T-helper 2 cell treated with Interferon-gamma antibody and Interleukin-4, amounts not matched to agents 5 μg/mL and 100 μg/mL, for 36 hours (primary cell): ENCODE measurements around the gene BCHE.
"Not testable (repeated sequence)": the region's sequence is repeated elsewhere in the genome, so short reads cannot be mapped to it uniquely, and the experiment has no call there.

Source experiments
- DNase-seq: peaks from one replicate; pipeline ENCODE4 v3.0.0; 2021; ENCODE audit warnings: low spot score
- H3K27ac Mint-ChIP-seq: one replicate; pipeline ENCODE4 v1.8.0; 2021; ENCODE audit warnings: mild to moderate bottlenecking, mixed read lengths
- H3K27me3 Mint-ChIP-seq: one replicate; pipeline ENCODE4 v1.8.0; 2021; ENCODE audit warnings: low read depth, mixed read lengths
- H3K36me3 Mint-ChIP-seq: one replicate; pipeline ENCODE4 v1.8.0; 2021; ENCODE audit warnings: low read depth, mixed read lengths
- H3K4me1 Mint-ChIP-seq: one replicate; pipeline ENCODE4 v1.8.0; 2021; ENCODE audit warnings: low read depth, mixed read lengths
- H3K4me3 Mint-ChIP-seq: one replicate; pipeline ENCODE4 v1.8.0; 2022; ENCODE audit warnings: mild to moderate bottlenecking, moderate library complexity, mixed read lengths
- H3K9me3 Mint-ChIP-seq: one replicate; pipeline ENCODE4 v1.8.0; 2021; ENCODE audit warnings: mixed read lengths

Gene BCHE

GRCh38 chr3:165839296-165840076, 2.3 kb upstream of the BCHE start:
- no peaks in the 10 kb centered on the region for H3K4me1 Mint-ChIP-seq
- H3K4me3 Mint-ChIP-seq: no peak overlapping the region
- no peak for DNase-seq
- H3K36me3 Mint-ChIP-seq: no peaks in the 10 kb centered on the region
- H3K27ac Mint-ChIP-seq: no peak overlapping the region
- H3K9me3 Mint-ChIP-seq: no peaks in the 10 kb centered on the region
- no peaks in the 10 kb centered on the region for H3K27me3 Mint-ChIP-seq

- Mint-ChIP-seq H3K4me3 (no peak overlapping the region), H3K36me3 (no peaks in the 10 kb centered on the region), H3K4me1 (no peaks in the 10 kb centered on the region), H3K9me3 (no peaks in the 10 kb centered on the region), H3K27ac (no peak overlapping the region), H3K27me3 (no peaks in the 10 kb centered on the region)
- no peak for DNase-seq
These were observed 578 bp upstream of the BCHE start for GRCh38 chr3:165837801-165838200.

GRCh38 chr3:165835431-165835830, 1.8 kb downstream of the BCHE start:
- H3K9me3 Mint-ChIP-seq: peaks cover 3% of the 10 kb centered on the region
- no peaks in the 10 kb centered on the region for H3K4me1 Mint-ChIP-seq
- no peak overlapping the region for H3K4me3 Mint-ChIP-seq
- no peaks in the 10 kb centered on the region for H3K27me3 Mint-ChIP-seq
- H3K36me3 Mint-ChIP-seq: no peaks in the 10 kb centered on the region
- no peak for DNase-seq
- no peak overlapping the region for H3K27ac Mint-ChIP-seq

GRCh38 chr3:165830746-165831145, 6.5 kb downstream of the BCHE start:
- no peak overlapping the region for H3K27ac Mint-ChIP-seq
- H3K4me1 Mint-ChIP-seq: no peaks in the 10 kb centered on the region
- peaks cover 7% of the 10 kb centered on the region for H3K9me3 Mint-ChIP-seq
- H3K36me3 Mint-ChIP-seq: no peaks in the 10 kb centered on the region
- no peak overlapping the region for H3K4me3 Mint-ChIP-seq
- no peak for DNase-seq
- no peaks in the 10 kb centered on the region for H3K27me3 Mint-ChIP-seq

- H3K36me3 Mint-ChIP-seq: no peaks in the 10 kb centered on the region
- H3K27me3 Mint-ChIP-seq: no peaks in the 10 kb centered on the region
- no peaks in the 10 kb centered on the region for H3K4me1 Mint-ChIP-seq
- no peak overlapping the region for H3K27ac Mint-ChIP-seq
- no peak overlapping the region for H3K4me3 Mint-ChIP-seq
- peaks cover 7% of the 10 kb centered on the region for H3K9me3 Mint-ChIP-seq
- no peak for DNase-seq
These were observed 9.3 kb downstream of the BCHE start for GRCh38 chr3:165827883-165828282.

GRCh38 chr3:165827233-165827632, 10.0 kb downstream of the BCHE start:
- Mint-ChIP-seq H3K36me3 (no peaks in the 10 kb centered on the region), H3K4me3 (no peak overlapping the region), H3K27me3 (no peaks in the 10 kb centered on the region), H3K4me1 (no peaks in the 10 kb centered on the region), H3K27ac (no peak overlapping the region), H3K9me3 (peaks cover 7% of the 10 kb centered on the region)
- no peak for DNase-seq

- Mint-ChIP-seq H3K36me3 (no peaks in the 10 kb centered on the region), H3K4me1 (no peaks in the 10 kb centered on the region), H3K27me3 (no peaks in the 10 kb centered on the region), H3K9me3 (no peaks in the 10 kb centered on the region), H3K27ac (no peak overlapping the region), H3K4me3 (no peak overlapping the region)
- no peak for DNase-seq
These were observed 16.5 kb downstream of the BCHE start for GRCh38 chr3:165820671-165821123.

GRCh38 chr3:165817160-165817709, 20.0 kb downstream of the BCHE start:
- H3K4me3 Mint-ChIP-seq: no peak overlapping the region
- no peak overlapping the region for H3K27ac Mint-ChIP-seq
- no peaks in the 10 kb centered on the region for H3K27me3 Mint-ChIP-seq
- no peaks in the 10 kb centered on the region for H3K4me1 Mint-ChIP-seq
- no peaks in the 10 kb centered on the region for H3K9me3 Mint-ChIP-seq
- no peaks in the 10 kb centered on the region for H3K36me3 Mint-ChIP-seq
- DNase-seq: no peak

GRCh38 chr3:165816209-165816608, 21.0 kb downstream of the BCHE start:
- H3K4me1 Mint-ChIP-seq: no peaks in the 10 kb centered on the region
- no peak for DNase-seq
- H3K27ac Mint-ChIP-seq: no peak overlapping the region
- H3K4me3 Mint-ChIP-seq: no peak overlapping the region
- no peaks in the 10 kb centered on the region for H3K9me3 Mint-ChIP-seq
- no peaks in the 10 kb centered on the region for H3K27me3 Mint-ChIP-seq
- H3K36me3 Mint-ChIP-seq: no peaks in the 10 kb centered on the region

GRCh38 chr3:165815682-165816081, 21.5 kb downstream of the BCHE start:
- no peak for DNase-seq
- H3K27ac Mint-ChIP-seq: no peak overlapping the region

GRCh38 chr3:165814380-165814779, 22.8 kb downstream of the BCHE start:
- Mint-ChIP-seq H3K27ac (no peak overlapping the region), H3K4me1 (no peaks in the 10 kb centered on the region), H3K9me3 (peaks cover 5% of the 10 kb centered on the region), H3K4me3 (no peak overlapping the region), H3K36me3 (no peaks in the 10 kb centered on the region), H3K27me3 (no peaks in the 10 kb centered on the region)
- no peak for DNase-seq

More at GRCh38 chr3:165815682-165816081, 21.5 kb downstream of the BCHE start:
- H3K9me3 Mint-ChIP-seq: no peaks in the 10 kb centered on the region
- H3K27me3 Mint-ChIP-seq: no peaks in the 10 kb centered on the region
- H3K4me1 Mint-ChIP-seq: no peaks in the 10 kb centered on the region
- H3K4me3 Mint-ChIP-seq: no peak overlapping the region
- no peaks in the 10 kb centered on the region for H3K36me3 Mint-ChIP-seq

- H3K4me1 Mint-ChIP-seq, H3K36me3 Mint-ChIP-seq, H3K4me3 Mint-ChIP-seq, H3K27ac Mint-ChIP-seq, DNase-seq, H3K27me3 Mint-ChIP-seq, H3K9me3 Mint-ChIP-seq: not testable (repeated sequence)
These were observed 29.3 kb downstream of the BCHE start for GRCh38 chr3:165807937-165808336.

GRCh38 chr3:165805946-165806561, 31.2 kb downstream of the BCHE start:
- Mint-ChIP-seq H3K36me3 (no peaks in the 10 kb centered on the region), H3K4me1 (no peaks in the 10 kb centered on the region)
- no peak for DNase-seq

GRCh38 chr3:165803471-165803870, 33.8 kb downstream of the BCHE start:
- Mint-ChIP-seq H3K4me3 (no peak overlapping the region), H3K27ac (no peak overlapping the region), H3K27me3 (no peaks in the 10 kb centered on the region), H3K9me3 (peaks cover 5% of the 10 kb centered on the region), H3K4me1 (no peaks in the 10 kb centered on the region), H3K36me3 (no peaks in the 10 kb centered on the region)
- no peak for DNase-seq

More at GRCh38 chr3:165805946-165806561, 31.2 kb downstream of the BCHE start:
- H3K4me3 Mint-ChIP-seq: no peak overlapping the region
- no peaks in the 10 kb centered on the region for H3K27me3 Mint-ChIP-seq
- H3K27ac Mint-ChIP-seq: no peak overlapping the region
- peaks cover 9% of the 10 kb centered on the region for H3K9me3 Mint-ChIP-seq
